SK-N-SH (cell line): Measurements from ENCODE around the gene ZNF557. TPM values are rescaled to one million over a fixed set of nuclear protein-coding genes. Genes with fewer than 3 reads are reported as not detected.
"Not testable (repeated sequence)": the region's sequence is repeated elsewhere in the genome, so short reads cannot be mapped to it uniquely, and the experiment has no call there.

Experiments used
- CTCF ChIA-PET: fragments of 300-600, 350-600 bp; formaldehyde crosslinking; extraction: SDS; loops from one replicate; lab custom pipeline; 2021; lab: Yijun Ruan, JAX
- POLR2A ChIA-PET: fragments of 350-600 bp; sonication (Branson Sonifier 250); formaldehyde crosslinking; extraction: SDS; loops from one replicate; lab custom pipeline; 2020; ENCODE audit warnings: antibody characterized with exemption, inconsistent platforms; lab: Yijun Ruan, JAX
- DNase-seq: peaks from one replicate; pipeline ENCODE4 v3.0.0; 2012
- H2AFZ ChIP-seq: fragments of 200-600 bp; sonication (generic); 2 replicates; pipeline ENCODE4 v1.8.1; 2016; ENCODE audit warnings: antibody characterized with exemption, mild to moderate bottlenecking, low read depth
- H3F3A ChIP-seq: fragments of 200-600 bp; sonication (generic); replicated peaks from 2 replicates; pipeline ENCODE3; 2016; ENCODE audit warnings: antibody characterized with exemption, mild to moderate bottlenecking; ENCODE audit not compliant: insufficient read depth
- H3K27ac ChIP-seq, 2 experiments: fragments of 200-500 bp in 1 of 2; fragments of 200-600 bp in 1 of 2; sonication (Bioruptor generic) in 1 of 2; sonication (generic), shearing (Covaris generic) in 1 of 2; 2 replicates each; pipeline versions ENCODE4 v1.5.1 to v1.6.1; 2014 to 2016; ENCODE audit warnings: low read depth in 2 of 2, inconsistent platforms in 1 of 2, low read length in 1 of 2, mild to moderate bottlenecking in 1 of 2, mixed read lengths in 1 of 2
- H3K27me3 ChIP-seq: fragments of 200-600 bp; sonication (generic), shearing (Covaris generic); 2 replicates; pipeline ENCODE4 v1.6.1; 2016; ENCODE audit warnings: mixed run types; ENCODE audit not compliant: insufficient read depth
- H3K36me3 ChIP-seq, 2 experiments: fragments of 200-500 bp in 1 of 2; fragments of 200-600 bp in 1 of 2; sonication (Bioruptor generic) in 1 of 2; sonication (generic) in 1 of 2; replicated peaks in 1 of 2; 2 replicates each; pipeline versions ENCODE3 to v1.5.1; 2014 to 2016; ENCODE audit warnings: low read length in 1 of 2, mild to moderate bottlenecking in 1 of 2; ENCODE audit not compliant: insufficient read depth in 2 of 2, control insufficient read depth in 1 of 2
- H3K4me1 ChIP-seq, 2 experiments: fragments of 200-500 bp in 1 of 2; fragments of 200-600 bp in 1 of 2; sonication (Bioruptor generic) in 1 of 2; sonication (generic), shearing (Covaris generic) in 1 of 2; 2 replicates each; pipeline versions ENCODE4 v1.5.1 to v1.6.1; 2014 to 2016; ENCODE audit warnings: low read depth in 1 of 2, low read length in 1 of 2, mixed run types in 1 of 2; ENCODE audit not compliant: insufficient read depth in 2 of 2, control insufficient read depth in 1 of 2
- H3K4me2 ChIP-seq: fragments of 200-600 bp; sonication (generic), shearing (Covaris generic); 2 replicates; pipeline ENCODE4 v1.6.1; 2017; ENCODE audit warnings: mixed run types
- H3K4me3 ChIP-seq, 2 experiments: fragments of 200-500 bp in 1 of 2; fragments of 200-600 bp in 1 of 2; sonication (Bioruptor generic) in 1 of 2; sonication (generic), shearing (Covaris generic) in 1 of 2; 2 replicates each; pipeline versions ENCODE4 v1.5.1 to v1.8.1; 2014 to 2016; ENCODE audit warnings: low read depth in 2 of 2, inconsistent platforms in 1 of 2, low read length in 1 of 2, mild to moderate bottlenecking in 1 of 2, mixed read lengths in 1 of 2, moderate library complexity in 1 of 2
- H3K79me2 ChIP-seq: fragments of 200-600 bp; sonication (generic); 2 replicates; pipeline ENCODE4 v1.8.1; 2017; ENCODE audit warnings: mild to moderate bottlenecking; ENCODE audit not compliant: insufficient read depth
- H3K9ac ChIP-seq: fragments of 200-600 bp; sonication (generic); 2 replicates; pipeline ENCODE4 v1.6.1; 2017; ENCODE audit warnings: mixed run types
- H3K9me2 ChIP-seq: fragments of 200-600 bp; sonication (generic); 2 replicates; pipeline ENCODE4 v1.6.1; 2017; ENCODE audit warnings: mixed run types
- H3K9me3 ChIP-seq: fragments of 200-600 bp; sonication (generic); 2 replicates; pipeline ENCODE4 v1.6.1; 2017; ENCODE audit warnings: mixed run types, mild to moderate bottlenecking, moderate library complexity
- H4K20me1 ChIP-seq: fragments of 200-600 bp; sonication (generic); 2 replicates; pipeline ENCODE4 v1.6.1; 2017; ENCODE audit warnings: mild to moderate bottlenecking, mixed run types; ENCODE audit not compliant: insufficient read depth
- MAX ChIP-seq: IDR thresholded peaks from 2 replicates; pipeline ENCODE4 v1.4.0; 2012; ENCODE audit warnings: low read depth
- SMC3 ChIP-seq: IDR thresholded peaks from 2 replicates; pipeline ENCODE4 v1.6.1; 2012; ENCODE audit warnings: low read depth, low read length, improper control_type of control experiment
- WGBS: methylation state at CpG from one replicate; pipeline ENCODE4 v1.1.6; 2017; ENCODE audit warnings: low lambda C conversion rate; 5-methylcytosine and 5-hydroxymethylcytosine counted together
- polyA plus RNA-seq, 3 experiments: library from polyadenylated mRNA; depleted of rRNA; stranded (reverse); fragments of >200 nt; gene quantifications; 2 replicates each; pipeline ENCODE4 v1.2.3, GENCODE V29; 2012

ZNF557 gene
- polyA plus RNA-seq, 1 of the 3 experiments (the other 2 are of a cell fraction): 2.3 TPM

GRCh38 chr19:7069042-7069903 lies at the start of gene ZNF557 (continued):
- TF ChIP-seq MAX (peak; percentile 85), SMC3 (no peak)

- H3K79me2 ChIP-seq, POLR2A ChIA-PET, H3K9me2 ChIP-seq, DNase-seq, H2AFZ ChIP-seq, H3K36me3 ChIP-seq, H4K20me1 ChIP-seq, H3K4me2 ChIP-seq, H3K4me1 ChIP-seq, H3K9ac ChIP-seq, H3K4me3 ChIP-seq, H3K9me3 ChIP-seq, CTCF ChIA-PET, H3F3A ChIP-seq, H3K27ac ChIP-seq: not testable (repeated sequence)
- H3K27me3 ChIP-seq: peaks cover 12% of the 10 kb centered on the region; the same call in 1 of the 2 replicates
- WGBS: no CpG with 5 or more reads among the region's 6 CpGs
Observed at GRCh38 chr19:7021331-7021730, 48.2 kb upstream of the ZNF557 start, which contains the start of gene MBD3L2B. TSS of gene MBD3L2B (minus strand) at chr19:7021431. CDS start at chr19:7021397, 34 bp downstream.

GRCh38 chr19:7028790-7029189 lies 40.7 kb upstream of the ZNF557 start:
- H3K79me2 ChIP-seq, H3K36me3 ChIP-seq, H2AFZ ChIP-seq, H3K9me3 ChIP-seq, H3K9me2 ChIP-seq, H3K27ac ChIP-seq, POLR2A ChIA-PET, H3K4me1 ChIP-seq, H3F3A ChIP-seq, H4K20me1 ChIP-seq, H3K4me3 ChIP-seq, H3K27me3 ChIP-seq, H3K4me2 ChIP-seq, CTCF ChIA-PET, H3K9ac ChIP-seq, DNase-seq: not testable (repeated sequence)
- WGBS: no CpG with 5 or more reads among the region's 1 CpG

- not testable (repeated sequence) for H3K36me3 ChIP-seq
Observed at GRCh38 chr19:7030278-7030677, 39.2 kb upstream of the ZNF557 start, which contains the start of gene MBD3L5. TSS of gene MBD3L5 (plus strand) at chr19:7030578. CDS start at chr19:7030612, 34 bp downstream.

GRCh38 chr19:7040079-7040478 lies 29.4 kb upstream of the ZNF557 start, which contains the start of gene MBD3L4:
TSS of gene MBD3L4 (minus strand) at chr19:7040179. CDS start at chr19:7040144, 35 bp downstream.
- H3K4me3 ChIP-seq, H3K27me3 ChIP-seq, H3F3A ChIP-seq, H3K9me2 ChIP-seq, DNase-seq, POLR2A ChIA-PET, H3K9ac ChIP-seq, H2AFZ ChIP-seq, H3K27ac ChIP-seq, H3K36me3 ChIP-seq, H3K9me3 ChIP-seq, H3K4me2 ChIP-seq, H4K20me1 ChIP-seq, CTCF ChIA-PET, H3K4me1 ChIP-seq, H3K79me2 ChIP-seq: not testable (repeated sequence)
- no CpG with 5 or more reads among the region's 9 CpGs for WGBS

More at GRCh38 chr19:7030278-7030677, 39.2 kb upstream of the ZNF557 start, which contains the start of gene MBD3L5:
- H4K20me1 ChIP-seq, CTCF ChIA-PET, H3K9me2 ChIP-seq, H2AFZ ChIP-seq, H3K27me3 ChIP-seq, H3K4me3 ChIP-seq, H3K9ac ChIP-seq, H3F3A ChIP-seq, H3K79me2 ChIP-seq, H3K9me3 ChIP-seq, H3K4me1 ChIP-seq, H3K27ac ChIP-seq, H3K4me2 ChIP-seq, DNase-seq, POLR2A ChIA-PET: not testable (repeated sequence)
- WGBS: no CpG with 5 or more reads among the region's 9 CpGs

GRCh38 chr19:7041563-7041962 lies 27.9 kb upstream of the ZNF557 start:
- POLR2A ChIA-PET, H3K4me1 ChIP-seq, H3K27me3 ChIP-seq, H3K79me2 ChIP-seq, H3K27ac ChIP-seq, H3K9me2 ChIP-seq, CTCF ChIA-PET, H3K4me3 ChIP-seq, H3K9me3 ChIP-seq, H3K9ac ChIP-seq, H3F3A ChIP-seq, H3K4me2 ChIP-seq, H4K20me1 ChIP-seq, H3K36me3 ChIP-seq, DNase-seq, H2AFZ ChIP-seq: not testable (repeated sequence)
- no CpG with 5 or more reads among the region's 2 CpGs for WGBS
